WTC11 (cell line): Measurements from ENCODE around the gene CTCFL. TPM values are rescaled to one million over a fixed set of nuclear protein-coding genes. Genes with fewer than 3 reads are reported as not detected.

ENCODE experiments used
- ATAC-seq: fragments of 200-7000 bp; cut with Tn5 transposase; 2 replicates; pipeline ENCODE4 v1.10.0; 2021; ENCODE audit warnings: mild to moderate bottlenecking, moderate library complexity
- Bru-seq: library from RNA; stranded (reverse); fragments of 400-500 nt; gene quantifications from one replicate; lab custom pipeline; 2021; lab: Mats Ljungman, UMichigan
- CTCF ChIA-PET: fragments of 300-600 bp; sonication (Branson Sonifier 250); formaldehyde crosslinking; loops from one replicate; lab custom pipeline; 2021; ENCODE audit warnings: antibody characterized with exemption; lab: Charles Lee
- POLR2A ChIA-PET: fragments of 350-600 bp; sonication (Branson Sonifier 250); formaldehyde crosslinking; loops from one replicate; lab custom pipeline; 2021; ENCODE audit warnings: antibody characterized with exemption; lab: Charles Lee
- DNase-seq: peaks from one replicate; pipeline ENCODE4 v3.0.0; 2021; ENCODE audit warnings: low spot score
- H3K27ac Mint-ChIP-seq: 2 replicates; pipeline ENCODE4 v1.8.0; 2021; ENCODE audit warnings: mixed read lengths
- H3K27me3 Mint-ChIP-seq: 2 replicates; pipeline ENCODE4 v1.8.0; 2021; ENCODE audit warnings: low read depth, mild to moderate bottlenecking, moderate library complexity, mixed read lengths
- H3K36me3 Mint-ChIP-seq: 2 replicates; pipeline ENCODE4 v1.8.0; 2021; ENCODE audit warnings: mixed read lengths
- H3K4me1 Mint-ChIP-seq: 2 replicates; pipeline ENCODE4 v1.8.0; 2022; ENCODE audit warnings: mixed read lengths
- H3K4me3 Mint-ChIP-seq: 2 replicates; pipeline ENCODE4 v1.8.0; 2021; ENCODE audit warnings: mild to moderate bottlenecking, moderate library complexity, mixed read lengths
- H3K9me3 Mint-ChIP-seq: 2 replicates; pipeline ENCODE4 v1.8.0; 2021; ENCODE audit warnings: mixed read lengths
- CBFB ChIP-seq: sonication (generic); formaldehyde crosslinking; IDR thresholded peaks from 2 replicates; pipeline ENCODE4 v1.8.1; 2022; ENCODE audit warnings: mild to moderate bottlenecking, low read depth, missing genetic modification reagents
- CREM ChIP-seq: sonication (generic); formaldehyde crosslinking; IDR thresholded peaks from 2 replicates; pipeline ENCODE4 v1.8.1; 2022; ENCODE audit warnings: mild to moderate bottlenecking, missing genetic modification reagents, moderate library complexity
- EMX1 ChIP-seq: fragments of 250-450 bp; sonication (Bioruptor Pico); IDR thresholded peaks from 2 replicates; pipeline ENCODE4 v1.8.0; 2021; ENCODE audit warnings: mild to moderate bottlenecking
- ETV6 ChIP-seq: sonication (generic); formaldehyde crosslinking; IDR thresholded peaks from 2 replicates; pipeline ENCODE4 v1.8.1; 2022; ENCODE audit warnings: mild to moderate bottlenecking, missing genetic modification reagents
- GRHL2 ChIP-seq: fragments of 250-450 bp; sonication (Bioruptor Pico); IDR thresholded peaks from 2 replicates; pipeline ENCODE4 v1.8.0; 2022; ENCODE audit warnings: mild to moderate bottlenecking, moderate library complexity; ENCODE audit not compliant: insufficient replicate concordance, severe bottlenecking
- NFYB ChIP-seq: sonication (generic); formaldehyde crosslinking; conservative IDR thresholded peaks from 2 replicates; pipeline ENCODE4 v1.8.0; 2022; ENCODE audit warnings: low read depth, missing genetic modification reagents
- SOX15 ChIP-seq: fragments of 250-450 bp; sonication (Bioruptor Pico); IDR thresholded peaks from 2 replicates; pipeline ENCODE4 v1.9.0; 2021; ENCODE audit warnings: mild to moderate bottlenecking
- TCF7 ChIP-seq: sonication (generic); formaldehyde crosslinking; IDR thresholded peaks from 2 replicates; pipeline ENCODE4 v1.8.0; 2022; ENCODE audit warnings: mild to moderate bottlenecking, low read depth, missing genetic modification reagents, moderate library complexity
- TP53 ChIP-seq: sonication (generic); formaldehyde crosslinking; IDR thresholded peaks from 2 replicates; pipeline ENCODE4 v1.8.1; 2023; ENCODE audit warnings: mild to moderate bottlenecking, missing genetic modification reagents
- long read RNA-seq, 3 experiments: library from RNA in 1 of 3; library from capped mRNA in 1 of 3; library from polyadenylated mRNA in 1 of 3; unstranded in 2 of 3; stranded (forward) in 1 of 3; transcript quantifications; one replicate each; pipeline ENCODE4 v2.0.0, GENCODE V29; 2021
- total RNA-seq: library from RNA; stranded (reverse); gene quantifications from 3 replicates; pipeline ENCODE4 v1.2.3, GENCODE V29; 2021
- TF ChIP-seq, protein P1 (sequence below): sonication (generic); formaldehyde crosslinking; IDR thresholded peaks from 2 replicates; pipeline ENCODE4 v1.8.0; 2022; ENCODE audit warnings: mild to moderate bottlenecking, missing genetic modification reagents
- TF ChIP-seq, protein P2 (sequence below): fragments of 200-600 bp; IDR thresholded peaks from 2 replicates; pipeline ENCODE4 v1.8.0; 2022; ENCODE audit warnings: antibody characterized with exemption
- TF ChIP-seq, protein P3 (sequence below): fragments of 250-450 bp; sonication (Bioruptor Pico); IDR thresholded peaks from 2 replicates; pipeline ENCODE4 v1.9.0; 2021; ENCODE audit warnings: moderate library complexity, mild to moderate bottlenecking, inconsistent platforms, borderline replicate concordance
- TF ChIP-seq, protein P4 (sequence below): sonication (generic); formaldehyde crosslinking; IDR thresholded peaks from 2 replicates; pipeline ENCODE4 v1.8.1; 2023; ENCODE audit warnings: mild to moderate bottlenecking, missing genetic modification reagents, moderate library complexity
- TF ChIP-seq, protein P5 (sequence below): sonication (generic); formaldehyde crosslinking; IDR thresholded peaks from 2 replicates; pipeline ENCODE4 v1.8.1; 2023; ENCODE audit warnings: mild to moderate bottlenecking, missing genetic modification reagents, moderate library complexity
- TF ChIP-seq, protein P6 (sequence below): sonication (generic); formaldehyde crosslinking; conservative IDR thresholded peaks from 2 replicates; pipeline ENCODE4 v1.8.1; 2023; ENCODE audit warnings: mild to moderate bottlenecking, low read depth, missing genetic modification reagents, moderate library complexity
- TF ChIP-seq, protein P7 (sequence below): fragments of 250-450 bp; sonication (Bioruptor Pico); IDR thresholded peaks from 2 replicates; pipeline ENCODE4 v2.1.2; 2022; ENCODE audit warnings: mild to moderate bottlenecking, moderate library complexity

The CTCFL gene, protein sequence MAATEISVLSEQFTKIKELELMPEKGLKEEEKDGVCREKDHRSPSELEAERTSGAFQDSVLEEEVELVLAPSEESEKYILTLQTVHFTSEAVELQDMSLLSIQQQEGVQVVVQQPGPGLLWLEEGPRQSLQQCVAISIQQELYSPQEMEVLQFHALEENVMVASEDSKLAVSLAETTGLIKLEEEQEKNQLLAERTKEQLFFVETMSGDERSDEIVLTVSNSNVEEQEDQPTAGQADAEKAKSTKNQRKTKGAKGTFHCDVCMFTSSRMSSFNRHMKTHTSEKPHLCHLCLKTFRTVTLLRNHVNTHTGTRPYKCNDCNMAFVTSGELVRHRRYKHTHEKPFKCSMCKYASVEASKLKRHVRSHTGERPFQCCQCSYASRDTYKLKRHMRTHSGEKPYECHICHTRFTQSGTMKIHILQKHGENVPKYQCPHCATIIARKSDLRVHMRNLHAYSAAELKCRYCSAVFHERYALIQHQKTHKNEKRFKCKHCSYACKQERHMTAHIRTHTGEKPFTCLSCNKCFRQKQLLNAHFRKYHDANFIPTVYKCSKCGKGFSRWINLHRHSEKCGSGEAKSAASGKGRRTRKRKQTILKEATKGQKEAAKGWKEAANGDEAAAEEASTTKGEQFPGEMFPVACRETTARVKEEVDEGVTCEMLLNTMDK
- total RNA-seq (0.70 to 2.6 TPM (median 2.4 TPM) in 3 replicates), Bru-seq, nascent RNA (percentile 27 among the genes with signal in this experiment)
- long read RNA-seq, experiment 1, transcript CTCFL-201 (11 exons, 3,567 nt) = major isoform, 6 of 10 reads
- long read RNA-seq, experiment 1, partial matches to known transcripts = 0 of 10 reads
- long read RNA-seq, experiment 1, other reads (novel, unspliced or antisense) = 3 of 10 reads
- long read RNA-seq, experiment 2, partial matches to known transcripts = 0 of 2 reads
- long read RNA-seq, experiment 2, other reads (novel, unspliced or antisense) = 0 of 2 reads
- long read RNA-seq, experiment 3, partial matches to known transcripts = 0 of 1 reads
- long read RNA-seq, experiment 3, other reads (novel, unspliced or antisense) = 1 of 1 reads

DNA sequence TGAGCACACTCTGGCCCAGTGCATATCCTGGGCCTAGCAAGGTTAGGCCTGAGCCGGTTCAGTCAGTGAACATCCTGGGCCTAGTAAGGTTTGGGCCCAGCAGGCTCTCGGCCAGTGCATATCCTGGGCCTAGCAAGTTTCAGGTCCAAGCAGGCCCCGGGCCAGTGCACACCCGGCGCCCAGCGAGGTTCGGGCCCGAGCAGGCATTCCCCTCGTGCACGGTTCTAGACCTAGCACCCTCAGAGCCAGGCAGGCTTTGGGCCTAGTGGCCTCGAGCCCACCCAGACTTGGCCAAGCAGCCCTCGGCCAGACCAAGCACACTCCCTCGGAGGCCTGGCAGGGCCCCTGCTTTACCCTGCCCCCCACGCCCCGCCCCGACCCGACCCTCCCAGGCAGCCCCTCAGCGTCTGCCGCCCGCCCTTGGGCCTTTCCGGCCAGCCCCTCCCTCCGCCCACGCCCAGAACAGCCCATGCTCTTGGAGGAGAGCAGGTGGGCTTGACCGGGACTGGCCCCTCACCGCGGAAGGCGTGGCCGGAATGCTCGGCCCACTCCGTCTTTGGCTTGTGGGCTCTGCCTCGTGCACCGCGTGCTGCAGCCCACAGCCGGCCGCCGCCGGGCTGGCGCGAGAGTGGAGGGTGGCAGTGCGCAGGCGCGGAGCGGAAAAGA lies at the start of gene CTCFL:
Gene CTCFL (minus strand): TSS at position 630 of the 666 bp plus-strand sequence. CDS start 935 bp downstream, outside the sequence.
- no peak within 1 kb of the TSS for H3K27ac Mint-ChIP-seq
- peaks cover 24% of the 10 kb centered on the region for H3K4me1 Mint-ChIP-seq
- H3K36me3 Mint-ChIP-seq = no peaks in the 10 kb centered on the region
- POLR2A ChIA-PET = no interaction called here
- no peaks in the 10 kb centered on the region for H3K27me3 Mint-ChIP-seq
- H3K4me3 Mint-ChIP-seq = no peak within 1 kb of the TSS
- no peaks in the 10 kb centered on the region for H3K9me3 Mint-ChIP-seq
- TF ChIP-seq, protein P1, sequence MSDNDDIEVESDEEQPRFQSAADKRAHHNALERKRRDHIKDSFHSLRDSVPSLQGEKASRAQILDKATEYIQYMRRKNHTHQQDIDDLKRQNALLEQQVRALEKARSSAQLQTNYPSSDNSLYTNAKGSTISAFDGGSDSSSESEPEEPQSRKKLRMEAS (CRISPR knock-in tag) = 0 out of 2 replicates have a peak, but pooled peaks have one; percentile 19
- TF ChIP-seq TP53 (CRISPR knock-in tag) = no peak
- ATAC-seq = peak; percentile 36
- CTCF ChIA-PET = no interaction called here
- peak; percentile 55 for DNase-seq

DNA sequence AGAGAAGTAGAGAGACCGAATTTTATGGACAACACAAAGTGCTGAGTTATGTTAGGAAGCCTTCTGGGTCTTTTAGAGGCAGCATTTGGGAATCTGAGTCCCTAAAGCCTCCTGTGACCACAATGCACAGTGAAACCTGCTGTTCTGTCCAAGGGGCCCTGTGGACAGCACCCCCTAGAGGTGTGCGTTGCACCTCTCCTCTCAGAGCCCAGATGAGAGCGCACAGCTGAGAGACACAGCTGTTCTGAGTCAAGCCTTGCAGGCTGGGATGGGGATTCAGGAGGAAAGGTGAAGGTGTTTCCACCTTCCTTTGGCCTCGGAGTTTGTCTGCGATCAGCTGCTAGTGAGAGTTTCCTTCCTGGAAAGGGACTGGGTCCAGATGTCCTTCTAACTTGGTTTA lies 49.0 kb upstream of the CTCFL start:
- ATAC-seq = peak; percentile 76
- Mint-ChIP-seq H3K27ac (no peak overlapping the region), H3K4me3 (no peak overlapping the region), H3K27me3 (peaks cover 4% of the 10 kb centered on the region), H3K9me3 (no peaks in the 10 kb centered on the region), H3K4me1 (peaks cover 27% of the 10 kb centered on the region), H3K36me3 (no peaks in the 10 kb centered on the region)
- peak; percentile 51 for DNase-seq
- POLR2A ChIA-PET = no interaction called here
- TF ChIP-seq NFYB = no peak
- no peak for TF ChIP-seq TP53 (CRISPR knock-in tag)
- TF ChIP-seq, protein P2, sequence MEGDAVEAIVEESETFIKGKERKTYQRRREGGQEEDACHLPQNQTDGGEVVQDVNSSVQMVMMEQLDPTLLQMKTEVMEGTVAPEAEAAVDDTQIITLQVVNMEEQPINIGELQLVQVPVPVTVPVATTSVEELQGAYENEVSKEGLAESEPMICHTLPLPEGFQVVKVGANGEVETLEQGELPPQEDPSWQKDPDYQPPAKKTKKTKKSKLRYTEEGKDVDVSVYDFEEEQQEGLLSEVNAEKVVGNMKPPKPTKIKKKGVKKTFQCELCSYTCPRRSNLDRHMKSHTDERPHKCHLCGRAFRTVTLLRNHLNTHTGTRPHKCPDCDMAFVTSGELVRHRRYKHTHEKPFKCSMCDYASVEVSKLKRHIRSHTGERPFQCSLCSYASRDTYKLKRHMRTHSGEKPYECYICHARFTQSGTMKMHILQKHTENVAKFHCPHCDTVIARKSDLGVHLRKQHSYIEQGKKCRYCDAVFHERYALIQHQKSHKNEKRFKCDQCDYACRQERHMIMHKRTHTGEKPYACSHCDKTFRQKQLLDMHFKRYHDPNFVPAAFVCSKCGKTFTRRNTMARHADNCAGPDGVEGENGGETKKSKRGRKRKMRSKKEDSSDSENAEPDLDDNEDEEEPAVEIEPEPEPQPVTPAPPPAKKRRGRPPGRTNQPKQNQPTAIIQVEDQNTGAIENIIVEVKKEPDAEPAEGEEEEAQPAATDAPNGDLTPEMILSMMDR = peak; percentile 49
- TF ChIP-seq, protein P3, sequence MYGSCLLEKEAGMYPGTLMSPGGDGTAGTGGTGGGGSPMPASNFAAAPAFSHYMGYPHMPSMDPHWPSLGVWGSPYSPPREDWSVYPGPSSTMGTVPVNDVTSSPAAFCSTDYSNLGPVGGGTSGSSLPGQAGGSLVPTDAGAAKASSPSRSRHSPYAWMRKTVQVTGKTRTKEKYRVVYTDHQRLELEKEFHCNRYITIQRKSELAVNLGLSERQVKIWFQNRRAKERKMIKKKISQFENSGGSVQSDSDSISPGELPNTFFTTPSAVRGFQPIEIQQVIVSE (CRISPR knock-in tag) = no peak
- no peak for TF ChIP-seq EMX1
- TF ChIP-seq, protein P4, sequence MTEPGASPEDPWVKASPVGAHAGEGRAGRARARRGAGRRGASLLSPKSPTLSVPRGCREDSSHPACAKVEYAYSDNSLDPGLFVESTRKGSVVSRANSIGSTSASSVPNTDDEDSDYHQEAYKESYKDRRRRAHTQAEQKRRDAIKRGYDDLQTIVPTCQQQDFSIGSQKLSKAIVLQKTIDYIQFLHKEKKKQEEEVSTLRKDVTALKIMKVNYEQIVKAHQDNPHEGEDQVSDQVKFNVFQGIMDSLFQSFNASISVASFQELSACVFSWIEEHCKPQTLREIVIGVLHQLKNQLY (CRISPR knock-in tag) = no peak
- TF ChIP-seq, protein P5, sequence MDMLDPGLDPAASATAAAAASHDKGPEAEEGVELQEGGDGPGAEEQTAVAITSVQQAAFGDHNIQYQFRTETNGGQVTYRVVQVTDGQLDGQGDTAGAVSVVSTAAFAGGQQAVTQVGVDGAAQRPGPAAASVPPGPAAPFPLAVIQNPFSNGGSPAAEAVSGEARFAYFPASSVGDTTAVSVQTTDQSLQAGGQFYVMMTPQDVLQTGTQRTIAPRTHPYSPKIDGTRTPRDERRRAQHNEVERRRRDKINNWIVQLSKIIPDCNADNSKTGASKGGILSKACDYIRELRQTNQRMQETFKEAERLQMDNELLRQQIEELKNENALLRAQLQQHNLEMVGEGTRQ = no peak
- CTCF ChIA-PET = interaction anchor here (0.6 to 2.1 kb wide), 16 partner anchors 9 to 121 kb away, joined by 3 to 9 read pairs (median 3); partner anchors contain the start of gene PCK1

DNA sequence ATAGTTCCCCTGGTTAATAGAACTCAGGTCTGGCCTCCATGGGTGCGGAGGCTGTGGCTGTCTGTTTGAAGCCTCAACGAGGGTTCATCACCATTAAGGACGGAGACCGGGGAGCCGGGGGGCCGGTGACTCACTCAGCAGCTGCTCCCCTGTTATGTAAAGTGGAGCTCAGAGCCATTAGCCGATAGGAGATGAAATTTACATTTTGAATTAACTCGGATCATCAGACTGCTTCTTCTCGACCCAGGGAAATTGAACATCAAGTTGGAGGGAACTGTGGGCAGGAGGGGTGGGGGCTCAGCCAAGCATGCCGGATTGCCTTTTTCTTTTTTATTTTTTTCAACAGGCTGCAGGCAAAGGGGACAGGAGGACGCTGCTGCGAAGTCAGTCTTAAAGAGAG lies 48.3 kb upstream of the CTCFL start:
- ChIA-PET CTCF (interaction anchor here (0.7 to 2.1 kb wide), 18 partner anchors 8 to 104 kb away, joined by 3 to 9 read pairs (median 4); partner anchors contain the start of gene PCK1), POLR2A (no interaction called here)
- Mint-ChIP-seq H3K4me3 (peak overlapping the region; percentile 6; the same call in 1 of the 2 replicates), H3K27ac (no peak overlapping the region), H3K27me3 (peaks cover 4% of the 10 kb centered on the region), H3K9me3 (no peaks in the 10 kb centered on the region), H3K36me3 (no peaks in the 10 kb centered on the region), H3K4me1 (peaks cover 30% of the 10 kb centered on the region)
- DNase-seq (peak; percentile 22), ATAC-seq (peak; percentile 51)
- TF ChIP-seq CREM (CRISPR knock-in tag) (no peak), CBFB (no peak), GRHL2 (CRISPR knock-in tag) (no peak), TCF7 (CRISPR knock-in tag) (no peak), SOX15 (CRISPR knock-in tag) (no peak), ETV6 (no peak)
- TF ChIP-seq, protein P6, sequence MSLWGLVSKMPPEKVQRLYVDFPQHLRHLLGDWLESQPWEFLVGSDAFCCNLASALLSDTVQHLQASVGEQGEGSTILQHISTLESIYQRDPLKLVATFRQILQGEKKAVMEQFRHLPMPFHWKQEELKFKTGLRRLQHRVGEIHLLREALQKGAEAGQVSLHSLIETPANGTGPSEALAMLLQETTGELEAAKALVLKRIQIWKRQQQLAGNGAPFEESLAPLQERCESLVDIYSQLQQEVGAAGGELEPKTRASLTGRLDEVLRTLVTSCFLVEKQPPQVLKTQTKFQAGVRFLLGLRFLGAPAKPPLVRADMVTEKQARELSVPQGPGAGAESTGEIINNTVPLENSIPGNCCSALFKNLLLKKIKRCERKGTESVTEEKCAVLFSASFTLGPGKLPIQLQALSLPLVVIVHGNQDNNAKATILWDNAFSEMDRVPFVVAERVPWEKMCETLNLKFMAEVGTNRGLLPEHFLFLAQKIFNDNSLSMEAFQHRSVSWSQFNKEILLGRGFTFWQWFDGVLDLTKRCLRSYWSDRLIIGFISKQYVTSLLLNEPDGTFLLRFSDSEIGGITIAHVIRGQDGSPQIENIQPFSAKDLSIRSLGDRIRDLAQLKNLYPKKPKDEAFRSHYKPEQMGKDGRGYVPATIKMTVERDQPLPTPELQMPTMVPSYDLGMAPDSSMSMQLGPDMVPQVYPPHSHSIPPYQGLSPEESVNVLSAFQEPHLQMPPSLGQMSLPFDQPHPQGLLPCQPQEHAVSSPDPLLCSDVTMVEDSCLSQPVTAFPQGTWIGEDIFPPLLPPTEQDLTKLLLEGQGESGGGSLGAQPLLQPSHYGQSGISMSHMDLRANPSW (CRISPR knock-in tag) = no peak
- TF ChIP-seq, protein P7, sequence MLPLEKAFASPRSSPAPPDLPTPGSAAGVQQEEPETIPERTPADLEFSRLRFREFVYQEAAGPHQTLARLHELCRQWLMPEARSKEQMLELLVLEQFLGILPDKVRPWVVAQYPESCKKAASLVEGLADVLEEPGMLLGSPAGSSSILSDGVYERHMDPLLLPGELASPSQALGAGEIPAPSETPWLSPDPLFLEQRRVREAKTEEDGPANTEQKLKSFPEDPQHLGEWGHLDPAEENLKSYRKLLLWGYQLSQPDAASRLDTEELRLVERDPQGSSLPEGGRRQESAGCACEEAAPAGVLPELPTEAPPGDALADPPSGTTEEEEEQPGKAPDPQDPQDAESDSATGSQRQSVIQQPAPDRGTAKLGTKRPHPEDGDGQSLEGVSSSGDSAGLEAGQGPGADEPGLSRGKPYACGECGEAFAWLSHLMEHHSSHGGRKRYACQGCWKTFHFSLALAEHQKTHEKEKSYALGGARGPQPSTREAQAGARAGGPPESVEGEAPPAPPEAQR (CRISPR knock-in tag) = no peak
